Fibroblast of upper back skin (primary cell): ENCODE data around the gene OR5L2.
"Not testable (repeated sequence)": the region's sequence is repeated elsewhere in the genome, so short reads cannot be mapped to it uniquely, and the experiment has no call there.

Experiments
- DNase-seq: peaks from one replicate; pipeline ENCODE4 v3.0.0-alpha.2; 2013

The OR5L2 gene

DNA sequence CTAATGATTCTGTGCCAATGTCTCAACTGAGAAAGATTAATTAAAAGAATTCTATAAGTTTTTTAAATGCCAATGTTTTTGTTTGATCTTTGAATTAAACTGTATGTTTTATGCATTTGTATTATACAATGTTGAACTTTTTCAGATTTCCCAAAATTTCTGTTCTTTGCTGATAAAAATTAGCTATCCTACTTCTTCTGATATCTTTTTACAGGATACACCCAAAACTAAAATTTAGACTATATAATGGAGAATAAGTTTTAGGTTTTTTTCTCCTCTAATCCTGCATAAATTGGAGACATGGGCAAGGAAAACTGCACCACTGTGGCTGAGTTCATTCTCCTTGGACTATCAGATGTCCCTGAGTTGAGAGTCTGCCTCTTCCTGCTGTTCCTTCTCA, at the start of gene OR5L2:
Gene OR5L2, plus strand, starts transcription at position 301 of the 400 bp plus-strand sequence. Its CDS starts 0 bp downstream, at position 301.
- DNase-seq, result no peak

DNA sequence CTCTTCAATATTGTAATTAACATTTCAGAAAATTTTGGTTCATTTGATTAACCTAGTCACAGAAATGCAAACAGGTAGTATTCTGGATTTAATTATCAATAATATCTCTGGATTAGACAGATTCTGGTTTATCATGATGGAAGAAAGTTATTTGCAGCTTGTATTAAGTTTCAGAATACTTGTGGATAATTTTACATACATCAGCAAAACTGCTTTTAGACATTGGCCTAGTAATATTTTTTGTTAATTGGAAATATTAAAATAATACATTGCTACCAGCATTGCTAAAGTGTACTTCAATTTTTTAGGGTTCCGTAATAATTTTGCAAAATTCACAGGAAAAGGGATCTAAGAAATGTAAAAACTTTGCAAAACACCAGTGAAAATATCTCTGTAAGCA, 35.4 kb upstream of the OR5L2 start:
- no peak for DNase-seq

DNA sequence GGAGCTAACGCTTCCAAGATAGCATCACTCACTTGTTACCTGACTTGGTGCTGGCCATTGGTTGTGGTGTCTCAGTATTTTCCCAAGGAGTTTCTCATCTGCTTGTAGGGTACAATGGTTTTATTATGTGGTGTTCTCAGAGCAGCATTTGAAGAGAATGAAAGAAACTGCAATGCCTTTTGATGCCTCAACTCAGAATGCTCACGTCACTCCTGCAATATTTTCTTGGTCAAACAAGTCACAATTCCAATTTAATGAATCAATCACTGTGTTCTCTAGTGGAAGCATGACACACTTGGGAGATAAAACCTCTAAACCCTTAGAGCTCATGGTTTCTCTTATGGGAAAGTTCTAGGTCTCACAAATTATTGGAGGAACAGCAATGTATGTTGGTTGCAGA, 33.7 kb upstream of the OR5L2 start:
- DNase-seq, result no peak

DNA sequence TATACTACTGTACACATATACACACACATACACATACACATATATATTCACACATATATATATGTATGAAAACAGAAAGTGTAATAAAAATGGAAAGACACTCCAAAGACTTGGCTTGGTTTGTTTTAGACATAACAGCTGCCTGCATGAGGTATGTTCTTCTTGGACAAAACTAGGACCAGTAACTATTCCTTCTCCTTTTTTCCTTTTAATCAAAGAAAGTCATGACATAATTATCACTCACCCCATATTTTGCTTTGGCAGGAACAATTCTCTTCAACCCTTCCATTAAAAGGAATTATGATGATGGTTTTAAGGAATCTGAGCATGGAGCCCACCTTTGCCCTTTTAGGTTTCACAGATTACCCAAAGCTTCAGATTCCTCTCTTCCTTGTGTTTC, 31.8 kb upstream of the OR5L2 start, which contains the start of gene OR5D14:
Gene OR5D14, plus strand, starts transcription at position 301 of the 400 bp plus-strand sequence. Its CDS starts 0 bp downstream, at position 301.
- DNase-seq, result no peak

DNA sequence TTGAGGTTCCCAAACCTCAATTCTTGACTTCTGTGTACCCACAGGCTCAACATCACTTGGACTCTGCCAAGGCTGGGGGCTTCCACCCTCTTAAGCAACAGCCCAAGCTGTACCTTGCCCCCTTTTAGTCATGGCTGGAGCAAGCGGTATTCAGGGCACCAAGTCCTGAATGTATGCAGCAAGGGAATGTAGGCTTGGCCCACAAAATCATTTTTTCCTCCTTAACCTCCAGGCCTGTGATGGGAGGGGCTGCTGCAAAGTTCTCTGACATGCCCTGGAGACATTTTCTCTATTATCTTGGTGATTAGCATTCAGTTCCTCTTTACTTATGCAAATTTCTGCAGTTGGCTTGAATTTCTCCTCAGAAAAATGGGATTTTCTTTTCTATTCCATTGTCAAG, 20.8 kb upstream of the OR5L2 start:
- DNase-seq, result no peak

DNA sequence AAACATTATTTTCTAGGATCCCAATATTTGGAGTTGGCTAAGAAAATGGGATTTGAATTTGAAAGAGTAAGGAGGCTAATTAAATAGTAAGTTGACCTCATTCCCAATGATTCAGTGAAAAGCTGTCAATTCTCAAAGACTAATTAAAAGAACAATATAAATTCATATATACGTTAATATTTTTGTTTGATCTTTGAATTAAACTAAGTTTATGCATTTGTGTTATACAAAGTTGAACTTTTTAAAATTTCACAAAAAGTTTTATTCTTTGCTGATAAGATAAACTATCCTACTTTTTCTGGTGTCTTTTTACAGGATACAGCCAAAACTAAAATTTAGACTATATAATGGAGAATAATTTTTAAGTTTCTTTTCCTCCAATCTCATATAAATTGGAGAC, 16.0 kb upstream of the OR5L2 start, which contains the start of gene OR5L1:
Gene OR5L1, plus strand, starts transcription at position 301 of the 400 bp plus-strand sequence. CDS start 100 bp downstream, outside the sequence.
- DNase-seq, result no peak

DNA sequence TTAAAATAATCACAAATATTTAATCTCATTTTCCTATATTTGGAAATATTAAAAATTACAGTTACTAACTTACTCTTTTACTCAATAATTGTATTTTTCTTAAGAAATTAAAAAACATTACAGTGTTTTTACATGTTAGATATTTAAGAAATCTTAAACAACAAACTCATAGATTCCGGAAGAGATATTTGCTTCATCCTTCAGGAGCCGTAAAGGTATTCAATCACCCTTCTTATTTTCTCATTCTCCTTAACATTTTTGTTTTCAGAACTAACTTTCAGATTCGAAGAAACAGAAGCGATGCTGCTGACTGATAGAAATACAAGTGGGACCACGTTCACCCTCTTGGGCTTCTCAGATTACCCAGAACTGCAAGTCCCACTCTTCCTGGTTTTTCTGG, 7.7 kb upstream of the OR5L2 start, which contains the start of gene OR5D18:
Gene OR5D18, plus strand, starts transcription at position 301 of the 400 bp plus-strand sequence. Its CDS starts 0 bp downstream, at position 301.
- no peak for DNase-seq

DNA sequence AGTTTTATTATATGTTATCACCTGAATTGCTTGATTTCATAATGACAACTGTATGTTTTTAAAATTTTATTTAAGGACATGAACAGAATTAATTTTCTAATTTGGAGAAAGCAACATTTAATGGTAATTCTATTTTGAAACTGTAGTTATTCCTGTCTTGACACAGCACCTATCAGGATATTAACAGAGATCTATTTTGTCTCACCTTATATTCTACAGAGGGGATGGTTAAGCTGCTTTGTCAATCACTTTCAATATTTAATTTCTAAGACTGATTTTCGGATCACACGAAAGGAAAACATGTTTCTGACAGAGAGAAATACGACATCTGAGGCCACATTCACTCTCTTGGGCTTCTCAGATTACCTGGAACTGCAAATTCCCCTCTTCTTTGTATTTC, 11.4 kb downstream of the OR5L2 start, which contains the start of gene OR5D16:
Gene OR5D16, plus strand, starts transcription at position 301 of the 400 bp plus-strand sequence. Its CDS starts 0 bp downstream, at position 301.
- DNase-seq, result no peak

GRCh38 chr11:55847453-55847852, 20.4 kb downstream of the OR5L2 start:
- DNase-seq, result no peak

DNA sequence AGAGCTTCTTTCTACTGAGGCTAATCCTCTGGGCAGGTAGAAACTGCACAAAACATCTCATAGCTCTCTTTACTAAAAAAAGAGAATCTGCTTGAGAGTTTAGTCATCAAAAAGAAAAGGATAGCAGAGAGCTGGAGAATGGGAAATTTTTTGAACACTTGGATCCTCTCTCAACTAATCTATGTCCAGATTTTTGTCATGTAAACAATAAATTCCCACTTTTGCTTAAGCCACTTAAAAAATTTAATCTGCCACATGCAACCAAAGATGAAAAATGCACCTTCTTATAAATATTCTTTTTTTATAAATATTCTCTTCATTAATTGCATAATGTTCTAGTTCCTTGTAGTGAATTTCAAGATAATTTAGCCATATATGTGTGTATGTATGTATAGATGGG, 22.0 kb downstream of the OR5L2 start:
- DNase-seq, result no peak

DNA sequence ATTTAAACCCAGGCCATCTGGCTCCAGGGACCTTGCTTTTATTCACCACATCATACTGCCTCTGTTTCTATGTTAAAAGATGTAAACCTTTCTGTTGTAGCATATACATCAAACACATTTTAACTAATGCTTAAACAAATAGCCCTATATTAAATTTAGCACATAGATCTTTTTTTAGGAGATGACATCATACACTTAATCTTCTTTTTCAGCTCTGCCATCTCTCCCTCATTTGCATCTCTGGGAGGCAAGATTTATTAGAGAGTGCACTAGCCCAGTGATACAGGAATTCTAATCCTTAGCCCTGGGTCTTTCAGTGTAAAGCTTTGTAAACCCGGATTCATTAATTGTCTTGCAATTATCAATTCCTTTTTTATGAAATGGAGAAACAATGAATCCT, 25.1 kb downstream of the OR5L2 start:
- no peak for DNase-seq

GRCh38 chr11:55854704-55855103, 27.7 kb downstream of the OR5L2 start:
- no peak for DNase-seq

DNA sequence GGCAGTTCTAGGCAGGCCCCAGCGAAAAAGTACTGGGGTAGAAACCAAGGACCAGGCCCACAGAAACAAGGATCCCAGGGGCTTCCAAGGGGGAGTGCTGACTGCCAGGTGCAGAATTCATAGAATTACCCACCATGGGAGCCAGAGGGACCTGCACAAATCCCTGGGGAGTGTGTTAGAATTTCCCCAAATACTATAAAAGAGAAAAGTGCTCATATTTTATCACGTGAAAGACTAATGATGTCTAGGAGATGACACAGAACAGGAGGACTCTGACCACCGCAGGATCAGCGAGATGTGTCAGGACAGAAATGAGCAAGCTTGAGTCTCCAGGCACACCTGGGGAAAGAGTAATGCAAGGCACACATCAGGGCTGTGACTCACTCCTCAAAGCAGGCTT, 40.3 kb downstream of the OR5L2 start:
- DNase-seq, result not testable (repeated sequence)

DNA sequence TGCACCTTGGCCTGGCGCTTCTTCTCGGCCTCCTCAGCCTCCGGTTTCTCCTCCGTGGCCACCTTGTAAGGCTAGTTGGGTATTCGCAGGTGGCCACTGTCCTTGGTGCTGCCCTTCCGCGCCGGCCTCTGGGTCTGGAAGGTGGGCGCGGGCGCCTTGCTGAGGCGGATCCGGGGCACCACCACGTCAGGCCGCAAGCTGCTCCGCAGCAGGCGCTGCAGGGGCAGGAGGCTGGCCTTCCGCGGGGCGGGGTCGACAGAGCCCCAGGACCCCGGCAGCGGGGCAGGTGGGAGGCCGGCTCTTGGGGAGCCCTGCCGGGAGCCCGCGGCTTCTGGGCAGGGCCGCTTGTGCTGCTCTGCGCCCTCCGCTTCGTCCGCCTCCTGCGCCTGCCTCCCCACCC, 45.7 kb downstream of the OR5L2 start:
- not testable (repeated sequence) for DNase-seq

GRCh38 chr11:55873146-55873545, 46.1 kb downstream of the OR5L2 start:
- not testable (repeated sequence) for DNase-seq
